ENCODE measurements around the gene SP140.

The SP140 gene

DNA sequence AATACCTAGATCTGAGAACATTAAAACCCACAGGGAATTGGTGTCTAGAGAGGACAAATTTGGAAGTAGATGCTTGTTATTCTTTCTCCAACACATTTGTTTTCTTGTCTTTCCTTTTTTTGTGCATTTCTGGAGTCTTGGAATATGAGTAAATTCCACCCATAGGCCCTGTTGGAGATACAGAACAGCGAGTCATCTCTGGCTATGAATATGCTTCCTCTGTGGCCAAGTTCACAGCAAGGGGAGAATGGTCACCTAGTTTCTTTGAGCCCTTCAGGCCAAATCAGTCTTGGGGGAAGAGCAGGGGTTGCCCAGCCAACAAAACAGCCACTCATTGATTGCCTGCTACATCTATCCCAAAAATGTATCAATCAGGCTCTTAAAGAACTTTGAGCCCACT is 132.8 kb downstream of the SP140 start:
- H3K79me2 ChIP-seq (ENCODE audit: control insufficient read depth, insufficient read depth, low read length, poor library complexity), result no peaks in the 10 kb centered on the region
- H4K12ac ChIP-seq (ENCODE audit: low read depth, low read length), result no peak overlapping the region
- H3K4me1 ChIP-seq (ENCODE audit: control insufficient read depth in 1 of 2, insufficient read depth in 2 of 2, low read length in 2 of 2), result no peaks in the 10 kb centered on the region
- H2BK5ac ChIP-seq (ENCODE audit: low read depth, low read length, poor library complexity), result no peak overlapping the region
- no peaks in the 10 kb centered on the region for H3K27me3 ChIP-seq (ENCODE audit: insufficient read depth, low read length)
- H4K8ac ChIP-seq (ENCODE audit: low read depth, low read length), result no peak overlapping the region
- WGBS (ENCODE audit: extremely low coverage, insufficient coverage, insufficient read length), result no CpG with 5 or more reads among the region's 1 CpG
- no peak overlapping the region for H3K14ac ChIP-seq (ENCODE audit: low read length)
- H3K9ac ChIP-seq (ENCODE audit: low read length), result no peak overlapping the region
- H3K27ac ChIP-seq (ENCODE audit: low read depth, low read length), result no peak overlapping the region
- H3K4me3 ChIP-seq (ENCODE audit: low read depth, low read length), result no peak overlapping the region
- H2BK120ac ChIP-seq (ENCODE audit: insufficient read depth, low read length, poor library complexity), result no peak overlapping the region
- H2BK12ac ChIP-seq (ENCODE audit: low read length), result no peak overlapping the region
- H3K9me3 ChIP-seq (ENCODE audit: insufficient read depth, low read depth, low read length), result no peaks in the 10 kb centered on the region
- H4K91ac ChIP-seq (ENCODE audit: low read depth, low read length), result no peak overlapping the region
- H3K18ac ChIP-seq (ENCODE audit: low read length), result no peak overlapping the region
- H3K4me2 ChIP-seq (ENCODE audit: low read length), result no peak overlapping the region
- no peak for DNase-seq
- no peaks in the 10 kb centered on the region for H3K36me3 ChIP-seq (ENCODE audit: control insufficient read depth in 1 of 2, insufficient read depth in 2 of 2, low read length in 2 of 2)
- no peak overlapping the region for H3K23ac ChIP-seq (ENCODE audit: low read length)
- no peak overlapping the region for H3K4ac ChIP-seq (ENCODE audit: low read depth, low read length)
- no peak overlapping the region for H2AK5ac ChIP-seq (ENCODE audit: low read length)
- no peak overlapping the region for H2AFZ ChIP-seq (ENCODE audit: insufficient read depth, low read length, poor library complexity)
- no peaks in the 10 kb centered on the region for H3K79me1 ChIP-seq (ENCODE audit: low read length)

DNA sequence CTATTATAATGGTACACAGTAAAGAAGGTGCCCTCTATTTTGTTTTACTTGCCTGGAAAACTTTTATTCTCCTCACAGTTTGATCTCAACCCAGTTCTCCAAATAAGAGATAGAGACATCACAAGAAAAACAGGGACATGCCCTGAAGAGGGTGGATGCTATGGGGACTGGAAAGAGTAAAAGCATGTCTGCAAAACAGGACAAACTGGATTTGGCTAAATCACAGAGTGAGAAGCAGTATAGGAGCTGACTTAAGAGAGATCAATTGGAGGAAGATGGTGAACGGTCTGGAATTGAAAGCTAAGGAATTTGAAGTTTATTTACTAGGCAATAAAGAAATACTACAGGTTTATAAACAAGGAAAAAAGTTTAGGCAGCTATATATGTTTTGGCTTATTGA is 134.5 kb downstream of the SP140 start:
- no peaks in the 10 kb centered on the region for H3K4me1 ChIP-seq (ENCODE audit: control insufficient read depth in 1 of 2, insufficient read depth in 2 of 2, low read length in 2 of 2)
- no peak overlapping the region for H2BK5ac ChIP-seq (ENCODE audit: low read depth, low read length, poor library complexity)
- H3K23ac ChIP-seq (ENCODE audit: low read length), result no peak overlapping the region
- no peak overlapping the region for H2BK12ac ChIP-seq (ENCODE audit: low read length)
- no peak overlapping the region for H4K8ac ChIP-seq (ENCODE audit: low read depth, low read length)
- H3K27me3 ChIP-seq (ENCODE audit: insufficient read depth, low read length), result no peaks in the 10 kb centered on the region
- no peaks in the 10 kb centered on the region for H3K9me3 ChIP-seq (ENCODE audit: insufficient read depth, low read depth, low read length)
- no peak overlapping the region for H3K9ac ChIP-seq (ENCODE audit: low read length)
- H3K36me3 ChIP-seq (ENCODE audit: control insufficient read depth in 1 of 2, insufficient read depth in 2 of 2, low read length in 2 of 2), result no peaks in the 10 kb centered on the region
- no peak overlapping the region for H3K4ac ChIP-seq (ENCODE audit: low read depth, low read length)
- H4K91ac ChIP-seq (ENCODE audit: low read depth, low read length), result no peak overlapping the region
- H2AK5ac ChIP-seq (ENCODE audit: low read length), result no peak overlapping the region
- no peak overlapping the region for H3K27ac ChIP-seq (ENCODE audit: low read depth, low read length)
- H3K4me3 ChIP-seq (ENCODE audit: low read depth, low read length), result no peak overlapping the region
- no peaks in the 10 kb centered on the region for H3K79me1 ChIP-seq (ENCODE audit: low read length)
- no CpG with 5 or more reads among the region's 1 CpG for WGBS (ENCODE audit: extremely low coverage, insufficient coverage, insufficient read length)
- no peak overlapping the region for H3K4me2 ChIP-seq (ENCODE audit: low read length)
- no peak overlapping the region for H4K12ac ChIP-seq (ENCODE audit: low read depth, low read length)
- no peak overlapping the region for H3K14ac ChIP-seq (ENCODE audit: low read length)
- DNase-seq, result peak; percentile 13 to 60
- no peak overlapping the region for H2AFZ ChIP-seq (ENCODE audit: insufficient read depth, low read length, poor library complexity)
- H3K18ac ChIP-seq (ENCODE audit: low read length), result no peak overlapping the region
- H3K79me2 ChIP-seq (ENCODE audit: control insufficient read depth, insufficient read depth, low read length, poor library complexity), result no peaks in the 10 kb centered on the region
- H2BK120ac ChIP-seq (ENCODE audit: insufficient read depth, low read length, poor library complexity), result no peak overlapping the region

DNA sequence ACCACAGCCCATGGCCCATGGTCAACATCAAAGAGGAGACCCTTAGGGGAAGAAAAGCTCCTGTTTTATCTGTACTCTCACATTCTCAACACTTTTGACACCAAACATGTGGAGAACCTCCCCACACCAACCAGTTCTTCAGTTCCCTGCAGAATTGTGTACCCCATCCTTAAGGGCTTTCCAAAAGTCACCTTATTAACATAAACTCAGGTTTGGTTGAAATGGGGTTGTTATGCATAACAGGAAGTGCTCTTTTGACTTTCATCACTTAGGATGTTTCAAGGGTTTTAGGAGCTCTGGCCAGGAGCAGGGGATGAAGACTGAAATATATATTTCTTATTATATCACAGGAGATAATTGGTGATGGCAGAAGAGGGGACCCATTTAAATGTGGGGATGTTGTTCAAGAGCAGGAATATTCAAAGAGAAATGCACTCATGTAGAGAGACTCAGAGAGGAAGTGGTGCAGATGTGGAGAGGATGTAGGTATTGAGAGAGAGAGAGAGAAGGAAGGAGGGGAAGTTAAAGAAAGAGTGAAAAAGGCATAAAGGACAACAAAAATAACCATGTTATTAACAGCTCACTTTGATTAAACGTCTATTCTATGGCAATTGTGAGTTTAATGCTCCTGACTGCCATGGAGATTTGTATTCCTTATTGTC is 136.6 kb downstream of the SP140 start:
- no peak for DNase-seq
- Histone ChIP-seq H3K14ac (ENCODE audit: low read length) (no peak overlapping the region), H3K9ac (ENCODE audit: low read length) (no peak overlapping the region), H3K9me3 (ENCODE audit: insufficient read depth, low read depth, low read length) (no peaks in the 10 kb centered on the region), H3K4me1 (ENCODE audit: control insufficient read depth in 1 of 2, insufficient read depth in 2 of 2, low read length in 2 of 2) (no peaks in the 10 kb centered on the region), H4K91ac (ENCODE audit: low read depth, low read length) (no peak overlapping the region), H4K8ac (ENCODE audit: low read depth, low read length) (no peak overlapping the region), H3K79me1 (ENCODE audit: low read length) (no peaks in the 10 kb centered on the region), H3K4ac (ENCODE audit: low read depth, low read length) (no peak overlapping the region), H3K27ac (ENCODE audit: low read depth, low read length) (no peak overlapping the region), H3K18ac (ENCODE audit: low read length) (no peak overlapping the region), H3K4me3 (ENCODE audit: low read depth, low read length) (no peak overlapping the region), H2AK5ac (ENCODE audit: low read length) (no peak overlapping the region), H3K27me3 (ENCODE audit: insufficient read depth, low read length) (no peaks in the 10 kb centered on the region), H4K12ac (ENCODE audit: low read depth, low read length) (no peak overlapping the region), H3K4me2 (ENCODE audit: low read length) (no peak overlapping the region), H2AFZ (ENCODE audit: insufficient read depth, low read length, poor library complexity) (no peak overlapping the region), H2BK5ac (ENCODE audit: low read depth, low read length, poor library complexity) (no peak overlapping the region), H2BK12ac (ENCODE audit: low read length) (no peak overlapping the region), H3K36me3 (ENCODE audit: control insufficient read depth in 1 of 2, insufficient read depth in 2 of 2, low read length in 2 of 2) (no peaks in the 10 kb centered on the region), H3K23ac (ENCODE audit: low read length) (no peak overlapping the region), H3K79me2 (ENCODE audit: control insufficient read depth, insufficient read depth, low read length, poor library complexity) (no peaks in the 10 kb centered on the region), H2BK120ac (ENCODE audit: insufficient read depth, low read length, poor library complexity) (no peak overlapping the region)
- no CpG with 5 or more reads among the region's 1 CpG for WGBS (ENCODE audit: extremely low coverage, insufficient coverage, insufficient read length)

All from trophoblast cell (in vitro differentiated cells and primary cell).